OCI-LY3 (cell line): ENCODE measurements around the gene TMEM256.

Source experiments
- EZH2phosphoT487 ChIP-seq: fragments of 200-600 bp; shearing (Covaris generic); IDR thresholded peaks from 2 replicates; pipeline ENCODE4 v1.6.1; 2018; ENCODE audit warnings: antibody characterized with exemption, mixed run types, low read depth
- TF ChIP-seq, protein P1 (sequence below): fragments of 200-600, 300-600 bp; sonication (generic); IDR thresholded peaks from 2 replicates; pipeline ENCODE4 v1.5.1; 2014; ENCODE audit warnings: antibody characterized with exemption, low read length, low read depth

DNA sequence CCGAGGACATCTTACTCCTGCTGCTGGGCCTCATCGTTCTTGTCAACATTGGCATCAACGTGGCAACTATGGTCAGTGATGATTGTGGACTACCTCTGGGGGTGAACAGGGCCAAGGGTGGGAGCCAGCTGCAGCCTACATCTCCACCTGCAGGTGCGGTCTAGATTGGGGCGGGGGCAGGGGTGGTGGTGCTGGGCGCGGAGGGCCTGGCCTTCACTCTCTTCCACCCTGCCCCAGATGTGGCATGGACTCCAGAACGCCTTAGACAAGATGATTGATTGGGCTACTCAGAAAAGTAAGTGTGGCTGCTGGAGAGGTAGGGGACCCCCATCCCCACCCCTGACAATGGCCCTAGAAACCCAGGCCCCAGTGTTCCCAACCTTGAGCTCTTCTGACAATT is 21.9 kb upstream of the TMEM256 start:
- TF ChIP-seq, protein P1, sequence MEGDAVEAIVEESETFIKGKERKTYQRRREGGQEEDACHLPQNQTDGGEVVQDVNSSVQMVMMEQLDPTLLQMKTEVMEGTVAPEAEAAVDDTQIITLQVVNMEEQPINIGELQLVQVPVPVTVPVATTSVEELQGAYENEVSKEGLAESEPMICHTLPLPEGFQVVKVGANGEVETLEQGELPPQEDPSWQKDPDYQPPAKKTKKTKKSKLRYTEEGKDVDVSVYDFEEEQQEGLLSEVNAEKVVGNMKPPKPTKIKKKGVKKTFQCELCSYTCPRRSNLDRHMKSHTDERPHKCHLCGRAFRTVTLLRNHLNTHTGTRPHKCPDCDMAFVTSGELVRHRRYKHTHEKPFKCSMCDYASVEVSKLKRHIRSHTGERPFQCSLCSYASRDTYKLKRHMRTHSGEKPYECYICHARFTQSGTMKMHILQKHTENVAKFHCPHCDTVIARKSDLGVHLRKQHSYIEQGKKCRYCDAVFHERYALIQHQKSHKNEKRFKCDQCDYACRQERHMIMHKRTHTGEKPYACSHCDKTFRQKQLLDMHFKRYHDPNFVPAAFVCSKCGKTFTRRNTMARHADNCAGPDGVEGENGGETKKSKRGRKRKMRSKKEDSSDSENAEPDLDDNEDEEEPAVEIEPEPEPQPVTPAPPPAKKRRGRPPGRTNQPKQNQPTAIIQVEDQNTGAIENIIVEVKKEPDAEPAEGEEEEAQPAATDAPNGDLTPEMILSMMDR, result no peak
- TF ChIP-seq EZH2phosphoT487, result no peak
